GM19397 (cell line): ENCODE results near the gene EZR.

Experiments used
- ATAC-seq: cut with Tn5 transposase; IDR thresholded peaks from one replicate; pipeline ENCODE4 v1.9.1; 2021; ENCODE audit warnings: mild to moderate bottlenecking, moderate library complexity; ENCODE audit not compliant: unreplicated experiment

Gene EZR

DNA sequence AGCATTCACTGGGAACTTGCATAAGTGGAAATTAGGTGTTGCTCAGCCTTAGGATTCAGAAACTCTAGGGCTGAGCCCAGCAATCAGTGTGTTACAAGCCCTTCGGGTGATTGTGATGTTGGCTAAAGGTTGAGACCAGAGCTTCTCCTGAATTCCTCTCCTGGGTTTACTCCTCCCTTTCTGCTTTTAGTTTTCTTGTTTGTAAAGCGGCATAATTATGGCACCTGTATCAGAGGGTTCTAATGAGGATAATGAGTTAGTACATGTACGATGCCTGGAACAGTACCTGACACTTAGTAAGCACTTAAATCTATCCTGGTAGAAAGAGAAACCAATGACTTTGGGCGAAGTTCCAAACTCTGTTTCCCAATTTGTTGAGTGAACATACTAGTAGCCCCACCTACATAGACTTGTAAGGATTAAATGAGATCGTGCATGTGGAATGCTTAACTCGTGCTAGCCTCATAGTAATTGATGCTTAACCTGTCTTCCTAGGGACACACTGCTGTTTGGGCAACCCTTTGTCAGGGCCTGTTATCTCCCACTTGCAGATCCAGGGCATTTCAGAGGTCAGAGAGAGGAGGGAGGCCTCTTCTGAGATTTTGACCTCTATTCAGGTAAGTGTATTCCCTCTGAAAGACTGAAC lies 932 bp upstream of the EZR start:
- no peak for ATAC-seq

DNA sequence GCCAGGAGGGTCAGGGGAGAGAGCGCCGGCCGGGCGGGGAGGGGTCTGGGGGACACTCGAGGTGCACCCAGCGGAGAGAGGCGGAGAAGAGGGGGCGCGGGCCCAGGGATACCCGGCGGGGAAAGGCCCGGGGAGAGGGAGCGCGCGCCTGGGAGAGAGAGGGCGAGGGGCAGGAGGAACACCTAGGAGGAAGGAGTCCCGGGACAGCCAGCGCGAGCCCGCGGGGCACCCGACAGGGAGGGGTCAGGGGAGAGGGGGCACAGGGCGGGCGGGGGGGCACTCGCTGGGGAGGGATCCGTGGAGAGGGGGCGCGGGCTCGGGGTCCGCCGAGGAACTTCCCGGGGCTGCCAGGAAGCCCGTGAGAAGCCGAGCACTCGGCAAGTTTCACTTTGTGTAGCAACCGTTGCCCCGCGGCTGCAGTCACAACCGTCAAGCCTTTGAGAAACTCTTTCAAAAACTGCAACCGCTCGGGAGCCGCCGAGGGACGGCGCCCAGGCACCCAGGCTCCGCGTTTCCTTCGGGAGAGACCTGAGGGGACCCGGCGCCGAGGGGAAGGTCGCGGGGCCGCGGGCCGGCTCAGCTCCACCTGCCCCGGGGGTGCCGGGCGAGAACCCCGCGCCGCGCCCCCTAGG lies 471 bp downstream of the EZR start:
- ATAC-seq, result peak; percentile 30

DNA sequence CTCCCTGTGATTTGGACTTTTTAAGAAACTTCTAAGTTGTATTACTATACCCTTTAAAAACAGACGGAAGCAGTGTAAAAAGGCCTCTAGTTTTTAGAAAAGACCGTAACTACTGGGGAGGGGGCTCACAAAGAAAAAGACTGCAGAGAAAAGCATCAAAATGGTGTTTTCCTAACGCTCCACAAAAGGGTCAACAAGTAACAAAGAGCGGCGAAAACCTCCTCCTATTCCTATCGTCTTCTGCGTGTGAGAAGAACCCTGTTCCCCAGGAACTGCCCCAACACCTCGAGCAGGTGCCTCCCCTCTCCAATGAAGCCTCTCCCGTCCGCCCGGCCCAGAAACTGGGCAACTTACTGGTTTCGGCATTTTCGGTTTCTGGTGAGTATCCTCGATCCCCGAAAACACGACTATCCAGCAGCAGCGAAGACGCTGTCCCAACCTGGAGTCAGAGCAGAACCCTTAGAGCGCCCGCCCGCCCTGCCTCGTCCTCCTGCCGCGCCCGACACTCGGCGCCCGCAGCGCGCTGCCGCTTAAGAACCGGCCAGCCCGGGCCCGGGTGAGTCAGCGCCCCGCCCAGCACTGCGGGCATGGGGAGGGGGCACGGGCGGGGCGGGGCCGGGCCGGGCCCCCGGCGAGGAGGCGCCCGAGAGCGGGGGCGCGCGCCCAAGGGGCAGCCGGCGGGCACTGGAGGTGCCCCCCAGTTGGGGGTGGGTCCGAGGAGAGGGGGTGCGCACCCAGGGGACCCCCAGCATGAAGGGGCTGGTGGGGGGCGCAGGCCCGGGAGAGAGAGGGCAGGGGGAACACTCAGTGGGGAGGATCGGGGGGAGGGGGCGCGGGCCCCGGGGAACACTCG lies 1.2 kb downstream of the EZR start:
- peak; percentile 37 for ATAC-seq

DNA sequence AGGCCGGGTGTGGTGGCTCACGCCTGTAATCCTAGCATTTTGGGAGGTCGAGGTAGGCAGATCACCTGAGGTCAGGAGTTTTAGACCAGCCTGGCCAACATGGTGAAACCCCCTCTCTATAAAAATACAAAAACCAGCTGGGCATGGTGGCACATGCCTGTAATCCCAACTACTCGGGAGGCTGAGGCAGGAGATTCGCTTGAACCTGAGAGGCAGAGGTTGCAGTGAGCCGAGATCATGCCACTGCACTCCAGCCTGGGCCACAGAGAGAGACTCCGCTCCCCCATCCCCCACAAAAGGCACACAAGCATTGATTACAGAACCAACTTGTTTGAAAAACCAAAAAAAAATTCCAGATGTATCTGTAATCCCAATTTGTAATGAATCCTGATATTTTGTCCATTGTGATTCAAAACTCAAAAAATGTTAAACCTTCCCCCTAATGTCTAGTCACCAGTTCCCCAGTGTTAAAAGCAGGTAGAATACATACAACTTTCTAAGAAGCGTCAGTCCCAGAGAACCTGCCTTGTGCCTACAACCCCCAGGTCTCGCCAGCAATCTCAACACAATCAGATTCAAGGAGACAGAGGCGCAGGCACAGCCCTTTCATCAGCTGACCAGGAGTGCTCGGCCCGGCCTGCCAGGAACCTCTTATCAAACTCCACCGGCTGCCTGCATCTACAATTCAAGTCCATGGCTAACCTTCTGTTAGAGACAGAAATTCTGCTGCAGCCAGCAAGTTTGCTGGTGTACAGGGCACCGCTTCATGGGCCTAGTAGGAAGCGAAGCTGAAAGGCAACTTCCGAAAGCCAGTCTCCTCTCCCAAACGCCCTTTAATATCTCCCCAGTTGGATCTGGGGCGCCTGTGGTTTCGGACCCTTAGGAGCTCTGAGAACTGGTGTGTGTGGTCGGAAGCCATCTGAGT lies 2.1 kb downstream of the EZR start:
- no peak for ATAC-seq

DNA sequence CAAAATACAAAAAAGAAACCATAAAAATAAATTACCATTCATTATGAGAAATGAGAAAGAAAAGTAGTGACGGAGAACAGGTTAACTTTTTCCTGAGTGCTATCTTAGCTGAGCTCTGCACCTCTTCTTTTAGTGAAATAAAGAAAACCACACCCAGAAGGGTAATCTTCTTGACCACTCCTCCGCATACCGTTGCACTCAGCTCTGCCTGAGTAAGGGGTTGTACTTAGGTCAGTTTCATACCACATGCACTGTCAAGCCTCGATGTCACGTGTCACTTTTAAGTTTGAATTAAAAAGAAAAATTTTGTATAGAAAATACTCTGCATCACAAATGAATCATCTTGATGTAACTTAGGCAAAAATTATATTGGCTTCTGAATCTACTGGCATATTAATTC lies 2.8 kb downstream of the EZR start:
- no peak for ATAC-seq

DNA sequence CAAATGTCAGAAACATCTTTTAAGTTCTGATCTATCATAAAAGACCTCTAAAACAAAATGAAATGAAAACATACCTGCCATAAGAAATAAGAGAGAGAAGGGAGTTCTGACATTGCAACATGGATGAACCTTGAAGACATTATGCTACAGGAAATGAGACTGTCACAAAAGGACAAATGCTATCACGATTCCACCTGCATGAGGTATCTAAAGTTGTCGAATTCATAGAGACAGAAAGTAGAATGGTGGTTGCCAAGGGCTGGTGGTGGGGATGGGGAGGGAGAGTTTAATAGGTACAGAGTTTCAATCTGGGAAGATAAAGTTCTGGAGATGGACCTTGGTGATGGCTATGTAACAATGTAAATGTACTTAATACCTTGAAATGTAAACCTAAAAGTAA lies 3.3 kb downstream of the EZR start:
- ATAC-seq, result no peak

DNA sequence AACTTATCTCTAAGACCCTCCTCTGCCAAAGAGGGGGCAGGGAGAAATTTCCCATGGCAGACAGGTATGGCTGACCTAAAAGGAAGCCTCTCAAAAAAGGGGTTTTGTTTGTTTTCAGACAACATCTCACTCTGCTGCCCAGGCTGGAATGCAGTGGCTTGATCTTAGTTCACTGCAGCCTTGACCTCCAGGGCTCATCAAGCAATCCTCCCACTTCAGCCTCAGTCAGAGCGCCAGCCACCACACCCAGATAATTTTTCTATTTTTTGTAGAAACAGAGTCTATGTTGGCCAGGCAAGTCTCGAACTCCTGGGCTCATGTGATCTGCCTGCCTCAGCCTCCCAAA lies 3.8 kb downstream of the EZR start:
- ATAC-seq, result no peak

DNA sequence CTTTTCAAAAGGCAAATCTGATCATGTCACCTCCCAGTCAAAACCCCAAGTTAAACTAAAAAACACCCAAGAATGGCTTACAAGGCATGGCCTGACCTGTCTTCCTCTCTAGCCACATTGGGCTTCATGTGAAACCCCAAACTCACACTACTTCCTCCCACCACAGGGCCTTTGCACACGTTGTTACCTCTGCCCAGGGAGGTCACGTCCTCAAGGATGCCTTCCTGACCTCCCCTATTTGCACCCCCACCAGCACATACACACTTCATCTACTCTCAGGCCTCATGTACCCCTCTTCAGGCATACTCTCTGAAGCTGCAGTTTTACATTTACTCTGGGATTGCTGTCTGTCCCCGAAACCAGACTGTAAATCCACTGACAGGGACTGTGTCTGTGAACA lies 6.1 kb downstream of the EZR start:
- no peak for ATAC-seq

DNA sequence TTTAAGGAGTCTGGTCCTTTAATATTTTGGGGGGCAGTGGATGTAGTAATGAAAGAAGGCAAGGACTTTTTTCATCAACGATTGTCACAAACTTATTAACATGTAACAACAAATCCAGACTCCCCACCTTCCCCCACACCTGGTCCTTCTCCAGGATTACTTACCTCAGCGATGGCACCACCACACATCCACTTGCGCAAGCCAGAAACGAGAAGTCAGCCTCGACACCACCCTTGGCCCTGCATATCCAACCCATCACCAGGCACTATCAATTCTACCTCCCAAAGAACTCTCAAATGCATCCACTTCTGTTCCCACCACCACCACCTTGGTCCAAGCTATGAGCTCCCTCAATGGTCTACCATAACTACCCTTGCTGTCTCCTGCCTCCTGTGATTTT lies 6.6 kb downstream of the EZR start:
- no peak for ATAC-seq

DNA sequence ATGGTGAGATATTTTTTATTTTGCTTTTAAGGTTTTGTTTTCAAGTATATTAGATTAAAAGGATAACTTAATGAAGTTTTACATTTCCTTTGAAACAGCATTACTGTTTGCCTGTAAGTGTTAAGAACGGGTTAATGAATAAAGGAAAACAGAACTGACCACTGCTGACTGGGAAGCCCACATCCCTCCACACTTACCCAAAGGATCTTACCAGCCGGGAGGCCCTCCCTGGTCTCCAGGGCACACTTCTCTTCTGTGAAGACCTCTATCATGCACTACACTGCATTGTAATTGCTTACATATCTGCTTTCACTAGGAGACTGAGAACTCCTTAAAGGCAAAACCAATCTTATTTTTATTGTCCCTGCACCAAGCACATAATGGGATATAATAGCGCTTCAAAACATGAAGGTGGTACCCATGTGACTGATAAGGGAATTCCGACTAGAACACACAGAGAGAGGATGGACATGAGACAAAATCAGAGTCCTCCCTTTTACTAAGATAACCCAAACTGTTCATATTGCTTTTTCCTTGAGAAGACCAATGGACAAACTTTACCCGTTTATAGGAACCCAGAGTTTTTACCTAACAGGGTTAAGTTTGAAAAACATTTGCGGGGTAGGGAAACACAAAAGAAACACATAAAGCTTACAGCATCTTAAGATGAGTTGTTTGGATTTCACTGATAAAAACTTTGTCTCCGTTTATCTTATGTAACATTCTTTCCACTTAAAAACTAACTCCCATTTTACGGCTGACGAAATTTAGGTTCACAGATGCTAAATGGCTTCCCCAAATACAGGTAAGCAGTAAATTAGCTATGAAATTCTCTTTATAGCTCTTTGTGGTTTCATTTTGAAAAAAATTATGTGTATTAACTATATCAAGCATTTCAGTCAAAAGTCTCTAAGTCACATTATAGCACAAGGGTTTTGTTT lies 8.7 kb downstream of the EZR start:
- no peak for ATAC-seq

DNA sequence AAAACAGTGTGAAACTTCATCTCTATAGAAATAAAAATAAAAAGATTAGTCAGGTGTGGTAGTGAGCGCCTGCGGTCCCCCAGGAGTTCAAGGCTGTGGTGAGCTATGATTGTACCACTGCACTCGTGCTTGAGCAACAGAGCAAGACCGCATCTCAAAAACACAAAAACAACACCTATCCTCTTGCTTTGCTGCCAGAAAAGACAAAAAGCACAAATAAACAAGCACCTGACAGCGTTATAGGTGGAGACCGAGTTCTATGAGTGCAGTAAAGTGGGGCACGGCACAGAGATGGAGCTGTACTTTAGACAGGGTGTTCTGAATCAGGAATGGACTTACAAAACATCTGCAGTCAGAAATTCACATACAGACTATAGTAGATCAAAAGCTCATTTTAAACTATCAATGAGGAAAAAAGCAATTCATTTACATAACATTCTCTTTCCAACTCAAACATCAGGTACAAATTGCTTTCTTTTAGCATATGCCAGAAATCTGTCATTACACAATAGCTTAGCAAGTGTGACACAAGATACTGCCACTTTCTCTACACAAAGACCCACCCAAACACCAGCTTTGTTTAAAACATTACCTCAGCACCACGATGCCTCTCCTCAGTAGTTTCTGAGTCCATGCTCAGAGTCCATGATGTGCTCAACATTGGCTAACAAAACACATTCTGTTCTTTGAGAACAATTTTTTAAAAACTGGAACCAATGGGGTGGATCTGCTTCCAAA lies 10.1 kb downstream of the EZR start:
- peak; percentile 75 for ATAC-seq

DNA sequence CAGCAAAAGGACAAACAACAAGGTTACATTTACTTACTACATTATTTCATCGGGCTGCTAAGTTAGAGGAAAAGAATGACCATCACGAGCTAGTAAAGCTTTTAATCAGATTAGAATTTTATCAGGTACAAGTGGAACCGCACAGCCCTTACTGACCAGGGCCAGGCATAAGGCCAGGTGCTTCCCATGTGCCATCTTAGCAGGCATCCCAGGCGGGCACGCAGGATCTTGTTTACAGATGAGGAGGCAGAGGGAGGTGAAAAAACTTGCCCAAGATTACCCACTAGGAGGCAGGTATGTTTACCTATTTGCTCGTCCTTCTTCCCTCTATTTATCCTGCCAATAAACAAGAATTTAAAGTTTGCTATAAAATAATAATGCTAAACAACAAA lies 10.7 kb downstream of the EZR start:
- ATAC-seq, result no peak

DNA sequence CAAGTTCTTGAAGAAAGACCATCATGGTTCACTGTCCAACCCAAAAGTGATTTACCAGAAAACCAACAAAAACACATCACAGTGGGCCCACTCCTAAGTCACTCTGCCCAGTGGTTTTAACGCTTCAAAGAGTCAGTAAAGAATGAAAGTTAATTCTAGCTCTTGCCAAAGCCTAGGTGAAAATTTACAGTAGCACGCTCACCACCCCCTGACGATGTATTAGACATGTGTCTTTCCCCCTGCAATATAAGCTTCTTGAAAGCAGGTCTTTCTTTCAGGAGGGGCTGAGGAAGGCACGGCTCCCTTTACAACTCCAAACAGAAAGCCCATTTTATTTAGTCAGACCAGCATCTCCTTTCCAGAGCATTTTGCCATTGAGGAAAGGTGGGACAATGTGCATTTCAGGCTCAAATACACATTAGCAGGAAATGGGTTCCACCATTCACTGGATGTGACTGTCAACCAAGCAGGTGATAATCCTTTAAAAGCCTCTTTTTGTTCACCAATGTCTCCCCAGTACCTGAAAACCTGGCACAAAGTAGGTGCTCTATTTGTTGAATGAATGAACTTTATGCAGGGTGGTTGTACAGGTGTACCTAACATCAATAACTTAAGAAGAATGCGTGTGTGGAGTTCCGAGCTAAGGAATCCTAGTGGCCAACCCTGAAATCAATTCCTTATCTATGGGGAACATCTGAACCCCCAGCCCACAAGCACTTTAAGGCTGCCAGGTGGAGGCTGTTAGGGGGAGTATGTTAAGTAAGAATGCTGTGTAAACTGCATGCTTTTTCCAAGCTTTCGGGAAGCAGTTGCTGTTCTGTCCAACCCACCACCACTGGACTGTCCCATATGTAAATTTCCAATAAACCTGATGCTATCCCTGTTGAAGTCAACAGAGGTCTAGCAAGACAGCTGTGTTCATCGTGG lies 11.4 kb downstream of the EZR start:
- ATAC-seq, result no peak

DNA sequence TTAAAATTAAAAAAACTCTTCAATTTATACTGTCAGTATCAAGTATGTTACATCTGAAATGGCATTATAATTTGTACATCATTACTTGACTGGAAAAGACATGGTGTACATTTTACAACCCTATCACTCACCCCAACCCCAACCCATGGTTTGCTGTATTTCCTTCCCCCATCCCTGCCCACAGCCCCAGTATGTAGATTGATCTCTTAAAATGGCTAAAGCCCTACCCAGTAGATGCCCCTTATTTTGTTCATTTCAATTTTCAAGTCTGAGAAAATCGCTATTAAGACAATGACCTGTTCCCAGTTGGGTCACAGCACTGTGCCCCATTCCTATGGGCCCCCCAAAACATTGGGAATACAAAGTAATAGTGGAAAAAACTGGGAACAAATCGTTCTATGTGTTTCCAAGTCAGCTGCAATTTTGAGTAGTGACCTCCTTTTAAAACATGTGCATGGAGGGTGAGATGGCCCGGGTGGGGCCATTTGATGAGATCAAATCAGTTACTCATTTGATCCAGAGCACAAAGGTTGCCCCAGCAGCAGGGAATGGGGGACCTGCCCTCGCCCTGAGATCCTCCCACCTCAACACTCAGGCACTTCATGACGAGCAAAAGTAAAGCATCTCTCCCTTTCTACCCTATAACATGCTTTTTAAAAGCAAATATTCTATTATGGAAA lies 13.3 kb downstream of the EZR start:
- no peak for ATAC-seq

DNA sequence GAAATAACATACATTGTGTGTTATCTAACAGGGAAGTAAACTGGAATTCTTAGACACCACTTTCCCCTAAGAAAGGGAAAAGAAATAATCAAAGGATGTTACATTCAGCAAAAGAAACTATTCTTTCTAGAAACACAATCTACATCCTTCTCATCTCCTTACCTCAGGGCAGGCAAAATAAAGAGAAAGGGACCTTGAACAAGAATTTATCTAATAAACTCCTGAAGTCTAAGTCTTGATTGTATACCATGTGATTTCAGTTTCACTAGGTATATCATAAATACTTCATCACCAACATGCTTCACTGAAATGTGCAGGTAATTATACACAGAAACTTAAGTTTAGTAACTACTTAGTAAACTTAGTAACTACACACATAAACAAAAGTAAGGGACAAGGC lies 15.0 kb downstream of the EZR start:
- ATAC-seq, result no peak

DNA sequence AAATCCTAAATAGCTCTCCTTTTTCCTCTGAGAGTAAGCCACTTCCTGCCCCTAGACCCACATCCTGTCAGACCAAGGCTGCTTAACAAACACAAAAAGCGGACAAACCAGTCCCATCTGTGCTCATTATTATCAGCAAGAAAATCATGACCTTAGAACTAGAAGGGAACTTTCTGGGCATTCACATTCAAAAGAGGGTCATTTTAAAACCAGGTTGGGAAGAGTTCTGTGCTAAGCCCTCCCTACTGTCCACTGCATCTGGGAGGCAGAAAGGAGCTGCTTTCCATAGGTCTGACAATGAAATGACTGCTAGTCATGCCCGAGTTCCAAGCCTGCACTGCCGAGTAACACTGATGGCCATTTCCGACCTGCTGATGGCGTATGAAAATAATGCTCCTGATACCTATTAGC lies 15.4 kb downstream of the EZR start:
- peak; percentile 68 for ATAC-seq

DNA sequence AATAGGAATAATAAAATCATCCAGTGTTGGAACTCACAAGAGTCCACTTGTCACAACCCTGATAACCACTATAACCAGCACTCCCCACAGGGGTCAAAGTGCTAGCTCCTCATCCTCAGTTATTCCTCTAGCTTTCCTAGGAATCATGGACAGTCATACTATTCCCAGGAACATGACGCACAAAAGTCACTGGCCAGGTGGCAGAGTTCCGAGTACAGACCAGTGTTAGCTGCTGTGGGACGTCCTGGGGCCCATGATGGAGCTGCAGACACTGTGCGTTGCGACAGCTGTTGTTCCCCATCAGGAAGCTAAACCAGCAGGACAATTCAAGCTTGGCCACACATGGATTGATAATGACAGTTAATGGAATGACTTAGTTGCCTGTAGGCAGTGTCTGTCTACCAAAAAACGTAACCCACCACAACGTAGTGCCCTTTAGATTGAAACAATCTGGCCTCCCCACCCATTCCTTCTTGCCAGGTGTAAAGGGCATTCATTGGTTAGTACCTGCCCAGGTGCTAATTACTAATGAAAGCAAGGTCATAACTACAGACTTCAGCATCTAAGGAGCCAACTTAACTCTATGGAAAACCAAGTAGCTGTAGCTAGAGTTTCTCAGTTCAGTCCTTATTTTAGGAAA lies 17.4 kb downstream of the EZR start:
- ATAC-seq, result no peak
